H1 (cell line): ENCODE data around the gene TBC1D22A. TPM values are rescaled to one million over a fixed set of nuclear protein-coding genes. Genes with fewer than 3 reads are reported as not detected.

Source experiments
- CTCF ChIA-PET: fragments of 300-600 bp; sonication (Branson Sonifier 250); formaldehyde crosslinking; loops from one replicate; lab custom pipeline; 2021; ENCODE audit not compliant: partially characterized antibody; lab: Charles Lee
- POLR2A ChIA-PET: fragments of 300-600 bp; sonication (Branson Sonifier 250); formaldehyde crosslinking; loops from one replicate; lab custom pipeline; 2021; ENCODE audit warnings: inconsistent platforms; ENCODE audit not compliant: partially characterized antibody; lab: Charles Lee
- DNase-seq, 2 experiments: peaks; one replicate each; pipeline versions ENCODE4 v3.0.0 to v3.0.0-alpha.2; 2010 to 2022; ENCODE audit warnings: low spot score in 2 of 2, low read depth in 1 of 2, mixed read lengths in 1 of 2
- FAIRE-seq: peaks from 2 replicates; lab custom pipeline; 2011; peaks lifted over from hg19 to GRCh38; lab: Jason Lieb, UNC
- H2AFZ ChIP-seq: 2 replicates; pipeline ENCODE4 v1.8.1; 2012; ENCODE audit warnings: low read length, inconsistent platforms
- H2AK5ac ChIP-seq: 2 replicates; pipeline ENCODE4 v1.6.1; 2013; ENCODE audit warnings: low read depth, low read length
- H2BK120ac ChIP-seq: replicated peaks from 2 replicates; pipeline ENCODE3; 2013; ENCODE audit warnings: low read depth, low read length, inconsistent platforms
- H2BK12ac ChIP-seq: 2 replicates; pipeline ENCODE4 v1.6.1; 2013; ENCODE audit warnings: low read depth, low read length
- H2BK15ac ChIP-seq: 2 replicates; pipeline ENCODE4 v1.6.1; 2013; ENCODE audit warnings: low read length
- H2BK20ac ChIP-seq: 2 replicates; pipeline ENCODE4 v1.6.1; 2013; ENCODE audit warnings: low read length
- H2BK5ac ChIP-seq: 2 replicates; pipeline ENCODE4 v1.6.1; 2013; ENCODE audit warnings: low read depth, low read length
- H3K14ac ChIP-seq: 2 replicates; pipeline ENCODE4 v1.6.1; 2013; ENCODE audit warnings: inconsistent platforms; ENCODE audit not compliant: insufficient read length
- H3K18ac ChIP-seq: 2 replicates; pipeline ENCODE4 v1.6.1; 2013; ENCODE audit warnings: low read length; ENCODE audit errors: extremely low read depth
- H3K23ac ChIP-seq: 2 replicates; pipeline ENCODE4 v1.6.1; 2013; ENCODE audit warnings: inconsistent platforms; ENCODE audit not compliant: insufficient read length
- H3K23me2 ChIP-seq: 2 replicates; pipeline ENCODE4 v1.6.1; 2013; ENCODE audit warnings: low read depth, low read length
- H3K27ac ChIP-seq: 2 replicates; pipeline ENCODE4 v1.6.1; 2011; ENCODE audit warnings: low read depth, low read length, inconsistent platforms
- H3K27me3 ChIP-seq, 4 experiments: replicated peaks in 1 of 4; 1 replicate in 1 of 4; 2 replicates in 3 of 4; pipeline versions ENCODE4 v1.6.1 to v1.8.1; 2011 to 2013; ENCODE audit warnings: low read length in 3 of 4, mild to moderate bottlenecking in 3 of 4, inconsistent platforms in 2 of 4, mixed read lengths in 2 of 4, moderate library complexity in 1 of 4; ENCODE audit not compliant: control insufficient read depth in 3 of 4, insufficient read depth in 3 of 4; ENCODE audit errors: extremely low read depth in 1 of 4
- H3K36me3 ChIP-seq, 4 experiments: 2 replicates each; pipeline versions ENCODE4 v1.6.1 to v1.8.1; 2011 to 2013; ENCODE audit warnings: mild to moderate bottlenecking in 4 of 4, low read length in 3 of 4, moderate library complexity in 2 of 4, control low read depth in 1 of 4, inconsistent platforms in 1 of 4; ENCODE audit not compliant: insufficient read depth in 4 of 4, control insufficient read depth in 2 of 4
- H3K4ac ChIP-seq: replicated peaks from 2 replicates; pipeline ENCODE3; 2013; ENCODE audit warnings: low read length, low read depth, mixed read lengths, inconsistent platforms; ENCODE audit not compliant: insufficient read length
- H3K4me1 ChIP-seq, 4 experiments: replicated peaks in 1 of 4; 1 replicate in 1 of 4; 2 replicates in 3 of 4; pipeline versions ENCODE4 v1.6.1 to v1.8.1; 2011 to 2013; ENCODE audit warnings: low read length in 3 of 4, inconsistent platforms in 2 of 4, mixed read lengths in 1 of 4; ENCODE audit not compliant: insufficient read depth in 4 of 4, control insufficient read depth in 3 of 4
- H3K4me2 ChIP-seq, 2 experiments: 2 replicates each; pipeline versions ENCODE4 v1.6.1 to v1.8.1; 2011 to 2013; ENCODE audit warnings: low read depth in 2 of 2, low read length in 2 of 2, control low read depth in 1 of 2, inconsistent platforms in 1 of 2, mild to moderate bottlenecking in 1 of 2; ENCODE audit not compliant: insufficient read depth in 1 of 2
- H3K4me3 ChIP-seq, 4 experiments: fragments of 200-600, 300-600 bp in 1 of 4; sonication (generic), shearing (Covaris generic), sonication (Bioruptor Twin) in 1 of 4; 2 replicates each; pipeline versions ENCODE4 v1.5.1 to v1.8.1; 2011 to 2016; ENCODE audit warnings: low read length in 4 of 4, low read depth in 3 of 4, control low read depth in 2 of 4, inconsistent platforms in 2 of 4, mild to moderate bottlenecking in 2 of 4, mixed read lengths in 1 of 4, moderate library complexity in 1 of 4; ENCODE audit not compliant: insufficient read depth in 2 of 4; ENCODE audit errors: extremely low read depth in 1 of 4
- H3K56ac ChIP-seq: replicated peaks from 2 replicates; pipeline ENCODE3; 2013; ENCODE audit warnings: low read depth, mild to moderate bottlenecking, mixed read lengths, low read length, inconsistent platforms; ENCODE audit not compliant: insufficient read length
- H3K79me1 ChIP-seq: 2 replicates; pipeline ENCODE4 v1.6.1; 2013; ENCODE audit warnings: low read depth, low read length, control low read depth
- H3K79me2 ChIP-seq, 2 experiments: 2 replicates each; pipeline versions ENCODE4 v1.6.1 to v1.8.1; 2012 to 2013; ENCODE audit warnings: low read length in 2 of 2, mild to moderate bottlenecking in 2 of 2, inconsistent platforms in 1 of 2; ENCODE audit not compliant: insufficient read depth in 2 of 2, control insufficient read depth in 1 of 2
- H3K9ac ChIP-seq, 4 experiments: replicated peaks in 1 of 4; 1 replicate in 1 of 4; 2 replicates in 3 of 4; pipeline versions ENCODE4 v1.6.1 to v1.8.1; 2011 to 2013; ENCODE audit warnings: low read depth in 3 of 4, low read length in 3 of 4, control low read depth in 2 of 4, mild to moderate bottlenecking in 2 of 4, moderate library complexity in 2 of 4, inconsistent platforms in 1 of 4; ENCODE audit errors: extremely low read depth in 1 of 4
- H3K9me3 ChIP-seq, 2 experiments: 2 replicates each; pipeline versions ENCODE4 v1.6.1 to v1.8.1; 2012 to 2013; ENCODE audit warnings: mild to moderate bottlenecking in 2 of 2, moderate library complexity in 2 of 2, control low read depth in 1 of 2, inconsistent platforms in 1 of 2, low read depth in 1 of 2, low read length in 1 of 2, mixed read lengths in 1 of 2; ENCODE audit not compliant: insufficient read depth in 2 of 2
- H4K20me1 ChIP-seq, 2 experiments: replicated peaks in 1 of 2; 2 replicates each; pipeline versions ENCODE3 to v1.8.1; 2011 to 2013; ENCODE audit warnings: inconsistent platforms in 2 of 2, low read length in 2 of 2, mild to moderate bottlenecking in 1 of 2; ENCODE audit not compliant: insufficient read depth in 2 of 2, control insufficient read depth in 1 of 2
- H4K5ac ChIP-seq: 2 replicates; pipeline ENCODE4 v1.6.1; 2013; ENCODE audit warnings: low read length, low read depth, mixed read lengths, inconsistent platforms; ENCODE audit not compliant: insufficient read length
- H4K8ac ChIP-seq: 2 replicates; pipeline ENCODE4 v1.8.0; 2013; ENCODE audit warnings: mild to moderate bottlenecking, moderate library complexity, low read length, inconsistent platforms; ENCODE audit not compliant: insufficient read depth; ENCODE audit errors: extremely low read depth
- H4K91ac ChIP-seq: replicated peaks from 2 replicates; pipeline ENCODE3; 2013; ENCODE audit warnings: low read length, mixed read lengths, inconsistent platforms; ENCODE audit not compliant: insufficient read length
- BRCA1 ChIP-seq: IDR thresholded peaks from 2 replicates; pipeline ENCODE4 v1.6.1; 2012; ENCODE audit warnings: low read depth, low read length, improper control_type of control experiment
- CEBPB ChIP-seq: IDR thresholded peaks from 2 replicates; pipeline ENCODE4 v1.6.1; 2012; ENCODE audit warnings: low read depth, low read length
- EZH2 ChIP-seq: fragments of 200-600 bp; sonication (generic); IDR thresholded peaks from 2 replicates; pipeline ENCODE4 v1.7.1; 2012; ENCODE audit warnings: low read depth, mild to moderate bottlenecking, moderate library complexity, low read length, inconsistent platforms; ENCODE audit not compliant: severe bottlenecking
- JUN ChIP-seq: IDR thresholded peaks from 2 replicates; pipeline ENCODE4 v1.6.1; 2011; ENCODE audit warnings: low read depth, mild to moderate bottlenecking, improper control_type of control experiment, low read length
- KDM5A ChIP-seq: fragments of 200-600 bp; IDR thresholded peaks from 2 replicates; pipeline ENCODE4 v1.7.1; 2012; ENCODE audit warnings: mild to moderate bottlenecking, low read length, inconsistent platforms, mixed read lengths
- MAFK ChIP-seq: IDR thresholded peaks from 2 replicates; pipeline ENCODE4 v1.6.1; 2012; ENCODE audit warnings: low read depth, mild to moderate bottlenecking, improper control_type of control experiment, low read length
- PHF8 ChIP-seq: fragments of 200-600 bp; sonication (generic); conservative IDR thresholded peaks from 2 replicates; pipeline ENCODE4 v1.7.1; 2012; ENCODE audit warnings: low read depth, mild to moderate bottlenecking, inconsistent platforms, low read length, moderate library complexity
- POLR2A ChIP-seq, 2 experiments: IDR thresholded peaks; 1 replicate in 1 of 2; 2 replicates in 1 of 2; pipeline ENCODE4 v1.6.1; 2011; ENCODE audit warnings: low read depth in 2 of 2, low read length in 2 of 2, mild to moderate bottlenecking in 2 of 2; ENCODE audit errors: control extremely low read depth in 1 of 2
- RAD21 ChIP-seq, 2 experiments: IDR thresholded peaks in 1 of 2; conservative IDR thresholded peaks in 1 of 2; 2 replicates each; pipeline ENCODE4 v1.6.1; 2011; ENCODE audit warnings: low read depth in 2 of 2, low read length in 2 of 2, improper control_type of control experiment in 1 of 2, inconsistent platforms in 1 of 2, mild to moderate bottlenecking in 1 of 2, moderate library complexity in 1 of 2
- RNF2 ChIP-seq: fragments of 200-900, 300-1000 bp; sonication (generic); IDR thresholded peaks from 2 replicates; pipeline ENCODE4 v1.7.1; 2016; ENCODE audit warnings: borderline replicate concordance, low read depth, mild to moderate bottlenecking, antibody characterized with exemption, low read length; ENCODE audit not compliant: poor library complexity, severe bottlenecking; ENCODE audit errors: missing control alignments
- SP1 ChIP-seq: IDR thresholded peaks from 2 replicates; pipeline ENCODE4 v1.6.1; 2011; ENCODE audit warnings: low read depth, low read length
- SP4 ChIP-seq: IDR thresholded peaks from 2 replicates; pipeline ENCODE4 v1.6.1; 2012; ENCODE audit warnings: low read length, inconsistent platforms
- YY1 ChIP-seq: IDR thresholded peaks from 2 replicates; pipeline ENCODE4 v1.6.1; 2011; ENCODE audit warnings: low read depth, mild to moderate bottlenecking, low read length
- WGBS, 2 experiments: shearing (Covaris generic) in 1 of 2; methylation state at CpG; one replicate each; pipeline versions ENCODE4 v1.1.6 to v1.1.7; 2013 to 2015; ENCODE audit warnings: low lambda C conversion rate in 2 of 2, mixed read lengths in 2 of 2, inconsistent platforms in 1 of 2, low coverage in 1 of 2, missing lambda C conversion rate in 1 of 2; ENCODE audit not compliant: insufficient replicate concordance in 2 of 2, insufficient coverage in 1 of 2, insufficient read length in 1 of 2; ENCODE audit errors: extremely low coverage in 1 of 2, missing lambda C conversion rate in 1 of 2; 5-methylcytosine and 5-hydroxymethylcytosine counted together
- polyA plus RNA-seq, 7 experiments: library from polyadenylated mRNA; depleted of rRNA in 3 of 7; stranded (reverse) in 5 of 7; unstranded in 2 of 7; fragments of >200 nt in 5 of 7; fragments of 200-250 nt in 2 of 7; gene quantifications; 1 replicate in 5 of 7; 2 replicates in 1 of 7; 4 replicates in 1 of 7; pipeline versions ENCODE4 v1.2.1 to v1.2.3, GENCODE V29; 2011 to 2013; ENCODE audit warnings: missing spikeins in 2 of 7, mixed read lengths in 2 of 7
- total RNA-seq: library from RNA; stranded (reverse); fragmentation: NEBNext Ultra II Directional; extraction: Animal tissue kit (Norgen Biotek cat#: 25700); gene quantifications from 2 replicates; pipeline ENCODE4 v1.2.1, GENCODE V29; 2021
- TF ChIP-seq, protein P1 (sequence below): IDR thresholded peaks from 2 replicates; pipeline ENCODE4 v1.6.1; 2011; ENCODE audit warnings: low read length, improper control_type of control experiment

The TBC1D22A gene
- total and polyA plus RNA-seq, 2 of the 8 experiments (the other 6 are each of a cell fraction or from before 2014, with no cell fraction given), result 11.9 to 18.4 TPM

DNA sequence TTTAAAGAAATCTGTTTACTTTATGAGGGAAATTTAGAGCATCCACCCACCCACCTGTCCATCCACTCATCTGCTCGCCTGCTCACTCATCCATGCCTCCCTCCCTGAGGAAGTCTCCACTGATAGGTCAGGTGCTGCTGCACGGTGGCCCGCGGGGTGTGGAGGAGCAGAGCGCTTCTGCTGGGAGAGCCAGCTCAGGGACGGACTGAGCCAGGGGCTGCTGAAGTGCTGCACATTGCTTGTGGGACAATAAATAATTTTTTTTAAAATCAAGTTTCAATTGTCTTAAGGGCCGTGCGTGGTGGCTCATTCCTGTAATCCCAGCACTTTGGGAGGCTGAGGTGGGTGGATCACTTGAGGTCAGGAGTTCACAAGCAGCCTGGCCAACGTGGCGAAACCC is 148.9 kb downstream of the TBC1D22A start:
- Histone ChIP-seq H3K27ac (no peak overlapping the region), H3K36me3 (peaks cover 0 to 4% (median 2%) of the 10 kb centered on the region in 4 experiments; a peak in 3 of 8 replicates), H3K23me2 (0 out of 2 replicates have a peak, but pooled peaks cover 3% of the 10 kb centered on the region), H2BK15ac (no peak overlapping the region), H3K4me2 (no peak overlapping the region), H4K20me1 (peaks cover 0 to 7% of the 10 kb centered on the region in 2 experiments), H3K14ac (no peak overlapping the region), H2BK12ac (no peak overlapping the region), H4K91ac (no peak overlapping the region), H3K9me3 (no peaks in the 10 kb centered on the region), H3K4ac (no peak overlapping the region), H2AFZ (no peak overlapping the region), H2AK5ac (no peak overlapping the region), H2BK20ac (no peak overlapping the region), H4K5ac (no peak overlapping the region), H3K4me1 (peaks cover 0 to 6% (median 1%) of the 10 kb centered on the region in 4 experiments; a peak in 3 of 7 replicates), H3K23ac (no peak overlapping the region), H3K79me1 (peaks cover 4% of the 10 kb centered on the region), H2BK5ac (no peak overlapping the region), H3K79me2 (no peaks in the 10 kb centered on the region), H3K4me3 (no peak overlapping the region), H4K8ac (peak overlapping the region; percentile 66; the same call in 1 of the 2 replicates), H3K56ac (no peak overlapping the region), H2BK120ac (no peak overlapping the region), H3K27me3 (no peaks in the 10 kb centered on the region), H3K18ac (no peak overlapping the region), H3K9ac (no peak overlapping the region)
- DNase-seq, result peak in 1 of 2 experiments; percentile 31
- no peak for FAIRE-seq
- POLR2A ChIA-PET, result no interaction called here
- CTCF ChIA-PET, result no interaction called here
- WGBS, 2 experiments, result 87% methylated on average over 10 of the region's 10 CpGs; no CpG with 5 or more reads in 1 of the 2 experiments
- TF ChIP-seq EZH2 (no peak), RAD21 (IDR thresholded peaks at IDR 0.05 in 1 of 2, conservative IDR thresholded peaks at IDR 0.05 in 1 of 2; ENCODE audit: low read depth in 2 of 2, low read length in 2 of 2) (no peak), RNF2 (no peak), SP1 (no peak), YY1 (no peak), KDM5A (no peak), JUN (no peak), SP4 (no peak), MAFK (no peak), PHF8 (no peak), POLR2A (IDR thresholded peaks at IDR 0.05; ENCODE audit: control extremely low read depth in 1 of 2, low read depth in 2 of 2, low read length in 2 of 2) (no peak), BRCA1 (no peak), CEBPB (no peak)
- TF ChIP-seq, protein P1, sequence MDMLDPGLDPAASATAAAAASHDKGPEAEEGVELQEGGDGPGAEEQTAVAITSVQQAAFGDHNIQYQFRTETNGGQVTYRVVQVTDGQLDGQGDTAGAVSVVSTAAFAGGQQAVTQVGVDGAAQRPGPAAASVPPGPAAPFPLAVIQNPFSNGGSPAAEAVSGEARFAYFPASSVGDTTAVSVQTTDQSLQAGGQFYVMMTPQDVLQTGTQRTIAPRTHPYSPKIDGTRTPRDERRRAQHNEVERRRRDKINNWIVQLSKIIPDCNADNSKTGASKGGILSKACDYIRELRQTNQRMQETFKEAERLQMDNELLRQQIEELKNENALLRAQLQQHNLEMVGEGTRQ, result no peak
